ENCODE results near the gene PKN3. TPM values are rescaled to one million over a fixed set of nuclear protein-coding genes. Genes with fewer than 3 reads are reported as not detected.

The PKN3 gene
- total RNA-seq, 1 experiment from 2014 or later, result 7.8 TPM

- no peaks in the 10 kb centered on the region for H3K4me1 ChIP-seq (ENCODE audit: insufficient read depth, low read length)
- TF ChIP-seq EZH2 (IDR thresholded peaks at IDR 0.05; ENCODE audit: low read length, unreplicated experiment), result no peak
- H3K9me2 ChIP-seq (replicated peaks; ENCODE audit: low read length), result no peaks in the 10 kb centered on the region
- CTCF ChIA-PET, result interaction anchor here (0.7 kb wide), 1 partner anchor 17 kb away, joined by 3 read pairs; no protein-coding TSS in a partner anchor
- no peaks in the 10 kb centered on the region for H3F3A ChIP-seq (ENCODE audit: low read length, unreplicated experiment)
- no peaks in the 10 kb centered on the region for H3K9me3 ChIP-seq (ENCODE audit: low read length)
- H3K27me3 ChIP-seq (ENCODE audit: low read length), result no peaks in the 10 kb centered on the region
- no peaks in the 10 kb centered on the region for H4K20me1 ChIP-seq (ENCODE audit: low read length)
- no peak overlapping the region for H3K4me3 ChIP-seq (ENCODE audit: low read length)
- H3K79me2 ChIP-seq (ENCODE audit: low read length), result no peaks in the 10 kb centered on the region
- H3K4me2 ChIP-seq (ENCODE audit: low read length), result no peak overlapping the region
- intact Hi-C loops (cut with micrococcal nuclease), result no loop called here
- no peak overlapping the region for H3K27ac ChIP-seq (ENCODE audit: low read length)
- no TSS peak for BruUV-seq (replicated peaks)
- no peak for ATAC-seq
- no peak for DNase-seq
- POLR2A ChIA-PET (ENCODE audit: unreplicated experiment), result no interaction called here
- peaks cover 2% of the 10 kb centered on the region; the same call in 1 of the 2 replicates for H3K36me3 ChIP-seq (ENCODE audit: low read depth, low read length)
- no peak overlapping the region for H2AFZ ChIP-seq (ENCODE audit: low read length)
- no peak overlapping the region for H3K9ac ChIP-seq (ENCODE audit: low read length)
Measured at GRCh38 chr9:128701227-128701854, 962 bp upstream of the PKN3 start.

DNA sequence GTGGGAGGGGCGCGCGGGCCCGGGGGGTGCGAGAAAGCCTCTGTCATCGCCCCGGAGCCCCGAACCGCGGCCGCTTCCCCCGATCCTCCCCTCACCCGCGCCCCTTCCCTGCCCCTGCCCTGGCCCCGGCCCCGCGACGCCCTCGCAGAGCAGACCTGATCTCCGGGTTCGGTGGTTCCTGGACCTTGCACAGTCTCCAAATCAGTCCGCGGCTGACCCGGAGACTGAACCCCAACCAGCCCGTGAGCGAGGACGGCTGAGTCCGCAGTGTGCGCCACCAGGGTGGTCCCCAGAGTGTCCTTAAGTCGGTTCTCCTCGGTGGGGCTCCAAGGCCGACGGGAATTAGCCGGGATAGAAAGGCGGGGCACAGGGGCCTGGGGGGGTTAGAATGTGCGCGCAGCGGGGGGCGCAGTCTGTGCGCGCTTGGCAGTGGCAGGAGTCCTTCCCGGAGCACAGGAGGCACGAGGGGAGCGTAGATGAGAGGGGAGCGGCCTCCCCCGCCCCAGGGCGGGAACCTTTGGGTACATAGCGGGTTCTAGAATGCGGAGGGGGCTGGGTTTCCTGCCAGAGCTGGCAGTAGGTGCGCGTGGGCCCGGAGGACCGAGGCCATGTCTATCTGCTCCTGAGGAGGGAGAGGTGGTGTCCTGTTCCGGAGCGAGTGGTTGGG is 779 bp downstream of the PKN3 start:
- H3K27me3 ChIP-seq (ENCODE audit: low read length), result no peaks in the 10 kb centered on the region
- H3F3A ChIP-seq (ENCODE audit: low read length, unreplicated experiment), result no peaks in the 10 kb centered on the region
- no peaks in the 10 kb centered on the region for H3K4me1 ChIP-seq (ENCODE audit: insufficient read depth, low read length)
- peak overlapping the region; percentile 78 for H3K9ac ChIP-seq (ENCODE audit: low read length)
- CTCF ChIA-PET, result no interaction called here
- H3K4me2 ChIP-seq (ENCODE audit: low read length), result peak overlapping the region; percentile 74
- H3K4me3 ChIP-seq (ENCODE audit: low read length), result peak overlapping the region; percentile 83
- BruUV-seq (replicated peaks), result no TSS peak
- no peaks in the 10 kb centered on the region for H3K9me3 ChIP-seq (ENCODE audit: low read length)
- POLR2A ChIA-PET (ENCODE audit: unreplicated experiment), result no interaction called here
- no peak for TF ChIP-seq CTCF (conservative IDR thresholded peaks at IDR 0.05; ENCODE audit: low read depth, low read length)
- TF ChIP-seq EZH2phosphoT487 (IDR thresholded peaks at IDR 0.05; ENCODE audit: borderline replicate concordance, low read length), result no peak
- TF ChIP-seq EZH2 (IDR thresholded peaks at IDR 0.05; ENCODE audit: low read length, unreplicated experiment), result no peak
- peak overlapping the region; percentile 67 for H2AFZ ChIP-seq (ENCODE audit: low read length)
- H3K79me2 ChIP-seq (ENCODE audit: low read length), result no peaks in the 10 kb centered on the region
- H3K36me3 ChIP-seq (ENCODE audit: low read depth, low read length), result no peaks in the 10 kb centered on the region
- ATAC-seq (no peak; the same call in 1 of the 2 replicates), DNase-seq (no peak)
- no peak overlapping the region for H3K27ac ChIP-seq (ENCODE audit: low read length)
- H3K9me2 ChIP-seq (replicated peaks; ENCODE audit: low read length), result no peaks in the 10 kb centered on the region
- H4K20me1 ChIP-seq (ENCODE audit: low read length), result no peaks in the 10 kb centered on the region
- intact Hi-C loops (cut with micrococcal nuclease), result no loop called here

DNA sequence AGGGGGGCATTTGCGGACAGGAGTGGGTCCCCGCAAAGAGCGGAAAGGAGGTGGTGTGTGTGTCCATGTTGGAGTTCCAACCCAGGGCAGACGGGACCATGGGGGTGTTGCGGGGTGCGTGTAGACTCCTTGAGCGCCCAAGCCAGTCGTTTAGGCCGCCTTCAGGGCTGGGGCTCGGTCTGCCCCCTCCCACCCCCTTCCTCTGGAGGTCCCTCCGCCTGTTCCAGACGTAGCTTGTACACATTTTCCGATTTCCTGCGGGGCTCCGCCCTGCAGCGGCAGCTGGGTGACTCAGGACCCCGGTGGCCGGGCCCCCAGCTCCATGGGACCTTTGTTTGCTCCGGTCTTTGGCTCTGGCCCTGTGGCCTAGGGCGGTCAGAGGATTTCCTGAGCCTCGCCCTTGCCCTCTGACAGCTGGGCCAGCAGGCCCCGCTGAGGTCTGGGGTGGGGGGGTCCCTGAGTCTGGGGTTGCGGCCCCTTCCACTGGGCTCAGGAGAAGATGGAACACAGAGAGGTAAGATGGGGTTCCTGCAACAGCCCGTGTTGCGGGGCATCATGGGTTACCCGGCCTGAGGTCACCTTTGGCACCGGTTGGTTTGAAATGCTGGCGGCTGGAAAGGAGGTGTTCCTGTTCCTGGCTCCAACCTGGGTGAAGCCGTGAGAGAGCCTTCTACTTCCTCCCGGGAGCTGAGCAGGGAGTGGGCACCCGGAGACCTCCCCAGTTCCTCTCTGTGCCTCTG is 1.5 kb downstream of the PKN3 start:
- ATAC-seq (no peak), DNase-seq (no peak)
- no peak overlapping the region for H2AFZ ChIP-seq (ENCODE audit: low read length)
- ChIA-PET CTCF (no interaction called here), POLR2A (ENCODE audit: unreplicated experiment) (no interaction called here)
- TF ChIP-seq CTCF (conservative IDR thresholded peaks at IDR 0.05; ENCODE audit: low read depth, low read length) (no peak), EZH2phosphoT487 (IDR thresholded peaks at IDR 0.05; ENCODE audit: borderline replicate concordance, low read length) (no peak), EZH2 (IDR thresholded peaks at IDR 0.05; ENCODE audit: low read length, unreplicated experiment) (no peak)
- no peaks in the 10 kb centered on the region for H3K79me2 ChIP-seq (ENCODE audit: low read length)
- no peak overlapping the region for H3K27ac ChIP-seq (ENCODE audit: low read length)
- no peaks in the 10 kb centered on the region for H4K20me1 ChIP-seq (ENCODE audit: low read length)
- no peak overlapping the region for H3K4me2 ChIP-seq (ENCODE audit: low read length)
- H3K27me3 ChIP-seq (ENCODE audit: low read length), result no peaks in the 10 kb centered on the region
- H3K9me3 ChIP-seq (ENCODE audit: low read length), result no peaks in the 10 kb centered on the region
- no peaks in the 10 kb centered on the region for H3K4me1 ChIP-seq (ENCODE audit: insufficient read depth, low read length)
- intact Hi-C loops (cut with micrococcal nuclease), result no loop called here
- no TSS peak for BruUV-seq (replicated peaks)
- H3K9ac ChIP-seq (ENCODE audit: low read length), result no peak overlapping the region
- H3F3A ChIP-seq (ENCODE audit: low read length, unreplicated experiment), result no peaks in the 10 kb centered on the region
- H3K4me3 ChIP-seq (ENCODE audit: low read length), result no peak overlapping the region
- H3K36me3 ChIP-seq (ENCODE audit: low read depth, low read length), result no peaks in the 10 kb centered on the region
- no peaks in the 10 kb centered on the region for H3K9me2 ChIP-seq (replicated peaks; ENCODE audit: low read length)
